Small intestine (tissue), 4 donors: ENCODE results near the gene LINC00237. TPM values are rescaled to one million over a fixed set of nuclear protein-coding genes. Genes with fewer than 3 reads are reported as not detected.

Source experiments
- polyA plus RNA-seq, 4 donors: library from polyadenylated mRNA; stranded (reverse) in 3 of 4; unstranded in 1 of 4; fragments of 200-250 nt in 3 of 4; fragments of 120-200 nt in 1 of 4; gene quantifications; one replicate each; pipeline versions ENCODE4 v1.2.1 to v1.2.3, GENCODE V29; 2013
- donor health status: healthy with polysubstance abuse.
- donor health status: Bipolar disorder and iron deficiency.
- donor health status: healthy.

LINC00237 gene
- polyA plus RNA-seq, 4 donors: not detected

Other genes starting within 250 kb of the LINC00237 start
- gene KIZ, start 19.7 kb upstream of the LINC00237 start, polyA plus RNA-seq: 10 to 100 TPM; 11.7 to 38.4 (median 20.1) TPM
- gene XRN2, start 197.0 kb upstream of the LINC00237 start, polyA plus RNA-seq: 10 to 100 TPM; 21.9 to 51.2 (median 26.3) TPM